GM12874 (cell line): Measurements from ENCODE around the gene PTPRF.

ENCODE experiments used
- TF ChIP-seq, protein P1 (sequence below): IDR thresholded peaks from 2 replicates; pipeline ENCODE4 v1.5.1; 2011; ENCODE audit warnings: low read depth, mild to moderate bottlenecking, control low read depth, low read length, moderate library complexity; ENCODE audit not compliant: insufficient read depth

The PTPRF gene

DNA sequence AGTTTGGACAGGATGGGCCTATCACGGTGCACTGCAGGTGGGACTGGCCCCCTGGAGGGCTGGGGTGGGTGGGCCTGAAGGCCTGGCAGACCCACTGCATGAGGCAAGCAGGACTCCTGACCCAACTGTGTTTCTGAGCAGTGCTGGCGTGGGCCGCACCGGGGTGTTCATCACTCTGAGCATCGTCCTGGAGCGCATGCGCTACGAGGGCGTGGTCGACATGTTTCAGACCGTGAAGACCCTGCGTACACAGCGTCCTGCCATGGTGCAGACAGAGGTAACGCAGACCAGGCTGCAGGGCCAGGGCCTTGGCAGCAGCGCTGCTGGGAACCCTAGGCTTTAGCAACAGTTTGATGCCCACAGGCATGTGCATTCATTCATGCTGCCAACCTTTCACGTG is 90.3 kb downstream of the PTPRF start:
- TF ChIP-seq, protein P1, sequence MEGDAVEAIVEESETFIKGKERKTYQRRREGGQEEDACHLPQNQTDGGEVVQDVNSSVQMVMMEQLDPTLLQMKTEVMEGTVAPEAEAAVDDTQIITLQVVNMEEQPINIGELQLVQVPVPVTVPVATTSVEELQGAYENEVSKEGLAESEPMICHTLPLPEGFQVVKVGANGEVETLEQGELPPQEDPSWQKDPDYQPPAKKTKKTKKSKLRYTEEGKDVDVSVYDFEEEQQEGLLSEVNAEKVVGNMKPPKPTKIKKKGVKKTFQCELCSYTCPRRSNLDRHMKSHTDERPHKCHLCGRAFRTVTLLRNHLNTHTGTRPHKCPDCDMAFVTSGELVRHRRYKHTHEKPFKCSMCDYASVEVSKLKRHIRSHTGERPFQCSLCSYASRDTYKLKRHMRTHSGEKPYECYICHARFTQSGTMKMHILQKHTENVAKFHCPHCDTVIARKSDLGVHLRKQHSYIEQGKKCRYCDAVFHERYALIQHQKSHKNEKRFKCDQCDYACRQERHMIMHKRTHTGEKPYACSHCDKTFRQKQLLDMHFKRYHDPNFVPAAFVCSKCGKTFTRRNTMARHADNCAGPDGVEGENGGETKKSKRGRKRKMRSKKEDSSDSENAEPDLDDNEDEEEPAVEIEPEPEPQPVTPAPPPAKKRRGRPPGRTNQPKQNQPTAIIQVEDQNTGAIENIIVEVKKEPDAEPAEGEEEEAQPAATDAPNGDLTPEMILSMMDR, result no peak

- TF ChIP-seq, protein P1, result no peak
These were observed 90.7 kb downstream of the PTPRF start for GRCh38 chr1:43621386-43621785.

GRCh38 chr1:43621861-43622260 is 91.2 kb downstream of the PTPRF start:
- TF ChIP-seq, protein P1, result no peak

GRCh38 chr1:43622471-43622870 is 91.8 kb downstream of the PTPRF start:
- TF ChIP-seq, protein P1, result no peak

DNA sequence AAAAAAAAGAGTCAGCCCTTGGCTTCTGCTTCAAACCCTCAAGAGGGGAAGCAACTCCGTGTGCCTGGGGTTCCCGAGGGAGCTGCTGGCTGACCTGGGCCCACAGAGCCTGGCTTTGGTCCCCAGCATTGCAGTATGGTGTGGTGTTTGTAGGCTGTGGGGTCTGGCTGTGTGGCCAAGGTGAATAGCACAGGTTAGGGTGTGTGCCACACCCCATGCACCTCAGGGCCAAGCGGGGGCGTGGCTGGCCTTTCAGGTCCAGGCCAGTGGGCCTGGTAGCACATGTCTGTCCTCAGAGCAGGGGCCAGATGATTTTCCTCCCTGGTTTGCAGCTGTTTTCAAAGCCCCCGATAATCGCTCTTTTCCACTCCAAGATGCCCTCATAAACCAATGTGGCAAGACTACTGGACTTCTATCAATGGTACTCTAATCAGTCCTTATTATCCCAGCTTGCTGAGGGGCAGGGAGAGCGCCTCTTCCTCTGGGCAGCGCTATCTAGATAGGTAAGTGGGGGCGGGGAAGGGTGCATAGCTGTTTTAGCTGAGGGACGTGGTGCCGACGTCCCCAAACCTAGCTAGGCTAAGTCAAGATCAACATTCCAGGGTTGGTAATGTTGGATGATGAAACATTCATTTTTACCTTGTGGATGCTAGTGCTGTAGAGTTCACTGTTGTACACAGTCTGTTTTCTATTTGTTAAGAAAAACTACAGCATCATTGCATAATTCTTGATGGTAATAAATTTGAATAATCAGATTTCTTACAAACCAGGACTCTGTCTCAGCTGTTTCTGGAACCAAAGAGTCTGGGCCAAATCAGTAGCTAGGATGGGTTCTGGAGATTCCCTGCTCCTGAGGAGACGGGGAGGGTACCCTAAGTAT is 92.5 kb downstream of the PTPRF start:
- TF ChIP-seq, protein P1, result no peak

DNA sequence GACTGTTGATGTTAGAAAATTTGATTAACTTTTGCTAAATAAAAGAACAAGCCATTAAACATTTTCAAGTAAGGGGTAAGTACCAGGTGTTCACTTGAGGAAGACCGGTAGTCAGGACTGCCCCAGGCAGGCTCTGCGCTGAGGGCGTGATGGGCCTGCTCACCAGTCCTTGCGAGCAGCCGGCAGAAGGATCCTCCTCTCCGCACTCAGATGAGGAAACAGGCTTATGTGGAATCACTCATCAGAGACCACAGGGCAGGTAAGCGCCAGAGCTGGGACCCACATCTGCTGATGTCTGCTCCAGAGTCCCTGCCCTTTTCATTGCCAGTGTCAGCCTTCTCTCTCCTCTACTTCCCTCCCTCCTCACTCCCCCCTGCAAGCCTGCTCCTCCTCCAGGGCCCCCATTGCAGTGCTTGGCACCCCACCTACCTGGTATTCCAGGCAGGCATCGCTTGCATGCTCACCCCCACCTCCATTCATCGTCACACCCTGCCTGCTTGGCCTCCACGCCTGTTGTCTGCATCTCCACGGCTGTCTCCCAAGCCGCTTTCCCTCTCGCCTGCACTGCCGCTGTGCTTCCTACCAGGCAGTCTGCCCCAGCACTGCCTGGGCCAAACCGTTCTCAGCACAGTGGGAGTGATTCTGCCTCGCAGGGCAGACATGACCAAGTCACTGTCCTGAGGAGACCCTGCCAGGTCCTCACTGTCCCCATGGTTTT is 94.5 kb downstream of the PTPRF start:
- TF ChIP-seq, protein P1, result no peak

DNA sequence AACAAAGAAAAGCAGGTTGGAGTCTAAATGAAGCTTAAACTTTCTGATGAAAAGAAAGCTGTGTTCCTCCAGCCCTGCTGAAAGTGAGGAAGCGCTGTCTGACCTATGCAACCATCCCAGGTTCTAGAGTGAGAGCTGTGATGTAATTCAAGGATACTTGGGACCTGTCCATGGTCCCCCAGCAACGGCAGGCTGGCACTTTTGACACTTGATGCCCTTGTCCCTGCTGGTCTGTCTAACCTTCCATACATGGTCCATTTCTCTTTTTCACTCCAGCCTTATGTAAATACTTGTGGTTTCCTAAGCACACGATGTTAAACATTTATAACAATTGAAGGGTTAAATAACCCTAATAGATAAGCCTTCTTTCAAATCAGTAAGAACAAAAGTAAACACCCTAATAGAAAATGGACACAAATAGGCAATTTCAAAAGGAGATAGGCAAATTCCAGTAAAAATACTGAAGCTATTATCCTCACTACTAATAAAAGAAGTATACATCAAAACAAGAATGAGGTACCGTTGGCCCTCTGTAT is 101.5 kb downstream of the PTPRF start:
- TF ChIP-seq, protein P1, result no peak
